ENCODE measurements around the gene HP. TPM values are rescaled to one million over a fixed set of nuclear protein-coding genes. Genes with fewer than 3 reads are reported as not detected.
"Not testable (repeated sequence)": the region's sequence is repeated elsewhere in the genome, so short reads cannot be mapped to it uniquely, and the experiment has no call there.

Gene HP
- total and polyA plus RNA-seq, 2 experiments from 2014 or later, result 430 to 719 TPM

DNA sequence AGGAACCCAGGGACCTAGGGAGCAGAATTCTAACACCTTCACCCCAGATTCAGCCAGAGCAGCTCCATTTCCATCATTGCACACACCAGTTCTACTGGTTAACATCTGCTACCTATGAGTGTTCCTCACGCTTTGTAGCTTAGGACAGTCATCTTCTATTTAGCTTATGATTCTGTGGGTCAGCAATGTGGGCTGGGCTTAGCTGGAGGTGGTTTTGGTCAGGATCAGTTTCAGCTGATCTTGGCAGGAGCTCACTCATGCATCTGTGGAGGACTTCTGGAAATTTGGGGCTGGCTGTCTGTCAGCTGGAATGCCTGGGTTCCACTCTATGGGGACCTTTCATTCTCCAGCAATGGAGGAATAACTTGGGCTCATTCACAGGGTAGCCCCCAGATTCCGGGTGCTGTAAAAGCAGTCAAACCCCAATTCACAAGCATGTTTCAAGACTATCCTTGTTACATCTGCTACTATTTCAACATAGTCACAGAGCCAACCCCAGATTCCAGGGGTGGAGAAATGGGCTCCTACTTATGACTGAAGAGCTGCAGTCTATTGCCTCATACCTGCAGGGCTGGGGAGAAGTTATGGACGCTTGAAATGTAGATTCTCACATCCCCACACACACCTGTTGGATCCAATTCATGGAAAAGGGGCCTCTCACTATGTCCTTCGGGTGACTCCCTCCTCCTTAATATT lies 3.4 kb upstream of the HP start:
- Histone ChIP-seq H3K4me1 (ENCODE audit: insufficient read depth) (peaks cover 3% of the 10 kb centered on the region), H3K9me3 (ENCODE audit: low read depth) (no peaks in the 10 kb centered on the region), H3K36me3 (replicated peaks; ENCODE audit: insufficient read depth, low read depth) (no peaks in the 10 kb centered on the region), H3K4me3 (no peak overlapping the region), H3K27me3 (no peaks in the 10 kb centered on the region), H3K4me2 (no peak overlapping the region), H3K9me2 (replicated peaks; ENCODE audit: insufficient read depth) (no peaks in the 10 kb centered on the region), H3K79me2 (no peaks in the 10 kb centered on the region), H2AFZ (no peak overlapping the region), H3K27ac (no peak overlapping the region), H4K20me1 (ENCODE audit: insufficient read depth, poor library complexity, severe bottlenecking) (no peaks in the 10 kb centered on the region)
- TF ChIP-seq, protein P1, sequence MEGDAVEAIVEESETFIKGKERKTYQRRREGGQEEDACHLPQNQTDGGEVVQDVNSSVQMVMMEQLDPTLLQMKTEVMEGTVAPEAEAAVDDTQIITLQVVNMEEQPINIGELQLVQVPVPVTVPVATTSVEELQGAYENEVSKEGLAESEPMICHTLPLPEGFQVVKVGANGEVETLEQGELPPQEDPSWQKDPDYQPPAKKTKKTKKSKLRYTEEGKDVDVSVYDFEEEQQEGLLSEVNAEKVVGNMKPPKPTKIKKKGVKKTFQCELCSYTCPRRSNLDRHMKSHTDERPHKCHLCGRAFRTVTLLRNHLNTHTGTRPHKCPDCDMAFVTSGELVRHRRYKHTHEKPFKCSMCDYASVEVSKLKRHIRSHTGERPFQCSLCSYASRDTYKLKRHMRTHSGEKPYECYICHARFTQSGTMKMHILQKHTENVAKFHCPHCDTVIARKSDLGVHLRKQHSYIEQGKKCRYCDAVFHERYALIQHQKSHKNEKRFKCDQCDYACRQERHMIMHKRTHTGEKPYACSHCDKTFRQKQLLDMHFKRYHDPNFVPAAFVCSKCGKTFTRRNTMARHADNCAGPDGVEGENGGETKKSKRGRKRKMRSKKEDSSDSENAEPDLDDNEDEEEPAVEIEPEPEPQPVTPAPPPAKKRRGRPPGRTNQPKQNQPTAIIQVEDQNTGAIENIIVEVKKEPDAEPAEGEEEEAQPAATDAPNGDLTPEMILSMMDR (IDR thresholded peaks at IDR 0.05; ENCODE audit: poor library complexity), result no peak
- 88% methylated on average over 4 of the region's 4 CpGs for WGBS (ENCODE audit: low lambda C conversion rate, missing lambda C conversion rate)
- DNase-seq (ENCODE audit: low spot score), result no peak

DNA sequence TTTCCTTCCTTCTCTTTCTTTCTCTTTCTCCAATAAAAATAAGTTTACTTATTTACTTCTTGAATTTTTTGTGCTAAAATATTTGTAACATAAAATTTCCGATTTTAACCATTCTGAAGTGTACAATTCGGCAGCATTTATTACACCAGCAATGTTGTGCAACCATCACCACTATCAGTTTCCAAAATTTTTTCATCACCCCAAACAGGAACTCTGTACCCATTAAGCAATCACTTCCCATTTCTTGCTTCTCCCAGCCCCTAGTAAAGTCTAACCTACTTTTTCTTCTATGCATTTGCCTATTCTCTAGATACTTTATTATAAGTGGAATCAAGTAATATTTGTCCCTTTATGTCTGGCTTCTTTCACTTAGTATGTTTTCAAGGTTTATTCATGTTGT lies 2.5 kb upstream of the HP start:
- no peaks in the 10 kb centered on the region for H3K36me3 ChIP-seq (replicated peaks; ENCODE audit: insufficient read depth, low read depth)
- no peaks in the 10 kb centered on the region for H3K27me3 ChIP-seq
- no peak overlapping the region for H3K4me2 ChIP-seq
- 80% methylated on average over 2 of the region's 2 CpGs for WGBS (ENCODE audit: low lambda C conversion rate, missing lambda C conversion rate)
- H3K4me3 ChIP-seq, result no peak overlapping the region
- no peaks in the 10 kb centered on the region for H4K20me1 ChIP-seq (ENCODE audit: insufficient read depth, poor library complexity, severe bottlenecking)
- DNase-seq (ENCODE audit: low spot score), result no peak
- TF ChIP-seq EZH2phosphoT487 (IDR thresholded peaks at IDR 0.05; ENCODE audit: low read depth, severe bottlenecking, unreplicated experiment) (no peak), EZH2 (IDR thresholded peaks at IDR 0.05; ENCODE audit: borderline replicate concordance) (no peak)
- TF ChIP-seq, protein P1 (IDR thresholded peaks at IDR 0.05; ENCODE audit: poor library complexity), result no peak
- H3K79me2 ChIP-seq, result no peaks in the 10 kb centered on the region
- no peak overlapping the region for H2AFZ ChIP-seq
- no peaks in the 10 kb centered on the region for H3K9me2 ChIP-seq (replicated peaks; ENCODE audit: insufficient read depth)
- H3K9me3 ChIP-seq (ENCODE audit: low read depth), result no peaks in the 10 kb centered on the region
- no peak overlapping the region for H3K27ac ChIP-seq
- peaks cover 3% of the 10 kb centered on the region for H3K4me1 ChIP-seq (ENCODE audit: insufficient read depth)

DNA sequence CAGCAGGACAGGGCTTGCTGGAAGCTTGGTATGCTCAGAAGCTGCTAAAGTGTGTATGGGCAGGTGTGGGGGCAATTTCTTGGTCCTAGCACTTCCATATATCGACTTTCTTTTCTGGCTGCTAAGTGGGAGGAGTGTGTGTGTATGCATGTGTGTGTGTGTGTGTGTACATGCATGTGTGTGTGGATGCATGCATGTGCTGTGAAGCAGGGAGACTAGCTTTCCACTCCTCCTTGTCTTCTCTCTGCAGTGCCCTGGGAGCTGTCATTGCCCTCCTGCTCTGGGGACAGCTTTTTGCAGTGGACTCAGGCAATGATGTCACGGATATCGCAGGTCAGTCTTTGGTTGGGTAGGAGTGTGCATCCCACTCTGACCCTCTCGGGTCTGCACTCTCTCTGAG lies 1.6 kb downstream of the HP start:
- Histone ChIP-seq H4K20me1 (ENCODE audit: insufficient read depth, poor library complexity, severe bottlenecking) (no peaks in the 10 kb centered on the region), H3K27ac (no peak overlapping the region), H3K27me3 (no peaks in the 10 kb centered on the region), H2AFZ (no peak overlapping the region), H3K79me2 (no peaks in the 10 kb centered on the region), H3K4me3 (no peak overlapping the region), H3K9me3 (ENCODE audit: low read depth) (no peaks in the 10 kb centered on the region), H3K4me2 (no peak overlapping the region), H3K36me3 (replicated peaks; ENCODE audit: insufficient read depth, low read depth) (no peaks in the 10 kb centered on the region), H3K4me1 (ENCODE audit: insufficient read depth) (no peaks in the 10 kb centered on the region), H3K9me2 (replicated peaks; ENCODE audit: insufficient read depth) (no peaks in the 10 kb centered on the region)
- TF ChIP-seq, protein P1 (IDR thresholded peaks at IDR 0.05; ENCODE audit: poor library complexity), result no peak
- no peak for TF ChIP-seq EZH2 (IDR thresholded peaks at IDR 0.05; ENCODE audit: borderline replicate concordance)
- no peak for TF ChIP-seq EZH2phosphoT487 (IDR thresholded peaks at IDR 0.05; ENCODE audit: low read depth, severe bottlenecking, unreplicated experiment)
- no peak for DNase-seq (ENCODE audit: low spot score)
- 87% methylated on average over 4 of the region's 4 CpGs for WGBS (ENCODE audit: low lambda C conversion rate, missing lambda C conversion rate)

DNA sequence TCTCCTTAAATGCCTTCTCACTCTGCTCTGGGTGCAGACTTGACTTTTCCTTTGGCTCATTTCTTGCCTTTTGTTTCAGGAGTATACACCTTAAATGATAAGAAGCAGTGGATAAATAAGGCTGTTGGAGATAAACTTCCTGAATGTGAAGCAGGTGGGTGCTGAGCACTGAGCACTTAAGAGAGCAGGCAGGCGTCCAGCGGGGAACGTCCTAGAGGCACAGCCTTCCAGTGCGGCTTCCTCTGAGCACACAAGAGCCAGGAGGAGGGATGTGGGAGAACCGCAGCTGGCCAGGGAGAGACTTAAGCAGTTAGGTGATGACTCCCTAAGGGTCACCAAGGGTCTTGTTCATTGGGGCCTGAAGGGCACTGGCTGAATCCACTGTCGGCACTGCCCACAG lies 3.0 kb downstream of the HP start:
- not testable (repeated sequence) for H3K4me3 ChIP-seq; H3K4me2 ChIP-seq; H3K36me3 ChIP-seq (replicated peaks; ENCODE audit: insufficient read depth, low read depth); H4K20me1 ChIP-seq (ENCODE audit: insufficient read depth, poor library complexity, severe bottlenecking); DNase-seq (ENCODE audit: low spot score); H2AFZ ChIP-seq; H3K27me3 ChIP-seq; H3K79me2 ChIP-seq; H3K9me2 ChIP-seq (replicated peaks; ENCODE audit: insufficient read depth); H3K9me3 ChIP-seq (ENCODE audit: low read depth); H3K27ac ChIP-seq; H3K4me1 ChIP-seq (ENCODE audit: insufficient read depth)
- 50% methylated on average over 2 of the region's 6 CpGs for WGBS (ENCODE audit: low lambda C conversion rate, missing lambda C conversion rate)

DNA sequence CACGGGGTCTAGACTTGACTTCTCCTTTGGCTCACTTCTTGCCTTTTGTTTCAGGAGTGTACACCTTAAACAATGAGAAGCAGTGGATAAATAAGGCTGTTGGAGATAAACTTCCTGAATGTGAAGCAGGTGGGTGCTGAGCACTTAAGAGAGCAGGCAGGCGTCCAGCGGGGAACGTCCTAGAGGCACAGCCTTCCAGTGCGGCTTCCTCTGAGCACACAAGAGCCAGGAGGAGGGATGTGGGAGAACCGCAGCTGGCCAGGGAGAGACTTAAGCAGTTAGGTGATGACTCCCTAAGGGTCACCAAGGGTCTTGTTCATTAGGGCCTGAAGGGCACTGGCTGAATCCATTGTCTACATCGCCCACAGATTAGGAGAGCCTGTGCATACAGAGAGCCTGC lies 4.8 kb downstream of the HP start:
- H3K9me3 ChIP-seq (ENCODE audit: low read depth); H4K20me1 ChIP-seq (ENCODE audit: insufficient read depth, poor library complexity, severe bottlenecking); H3K4me1 ChIP-seq (ENCODE audit: insufficient read depth); H3K4me2 ChIP-seq; H3K27ac ChIP-seq; H3K9me2 ChIP-seq (replicated peaks; ENCODE audit: insufficient read depth); H3K36me3 ChIP-seq (replicated peaks; ENCODE audit: insufficient read depth, low read depth); H3K79me2 ChIP-seq; DNase-seq (ENCODE audit: low spot score); H3K4me3 ChIP-seq; H2AFZ ChIP-seq; H3K27me3 ChIP-seq: not testable (repeated sequence)
- WGBS (ENCODE audit: low lambda C conversion rate, missing lambda C conversion rate), result 63% methylated on average over 7 of the region's 7 CpGs
